ENCODE results near the gene PRRX2. TPM values are rescaled to one million over a fixed set of nuclear protein-coding genes. Genes with fewer than 3 reads are reported as not detected.

PRRX2 gene
- total and polyA plus RNA-seq, 2 of the 13 experiments (the other 11 are each of a cell fraction or from before 2014, with no cell fraction given) = 0.05 TPM; not detected in 1

DNA sequence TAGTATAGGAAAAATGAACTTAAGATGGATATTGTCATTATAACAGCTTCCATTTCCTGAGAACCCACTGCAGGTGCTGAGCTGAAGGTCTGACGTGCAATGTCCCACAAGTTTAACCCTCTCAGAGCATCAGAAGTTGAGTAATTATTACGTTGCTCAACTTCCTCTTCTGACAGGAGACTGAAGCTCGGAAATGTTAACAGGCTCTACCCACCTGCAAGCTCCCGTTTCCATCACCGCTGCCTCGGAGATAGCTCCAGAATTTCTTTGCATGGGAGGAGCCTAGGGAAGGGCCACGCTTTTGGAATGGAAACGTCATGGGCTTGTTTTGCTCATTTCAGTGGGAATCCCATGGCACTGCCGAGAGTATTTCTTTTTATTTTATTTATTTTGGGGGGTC is 40.5 kb upstream of the PRRX2 start (continued):
- TF ChIP-seq, protein P1, sequence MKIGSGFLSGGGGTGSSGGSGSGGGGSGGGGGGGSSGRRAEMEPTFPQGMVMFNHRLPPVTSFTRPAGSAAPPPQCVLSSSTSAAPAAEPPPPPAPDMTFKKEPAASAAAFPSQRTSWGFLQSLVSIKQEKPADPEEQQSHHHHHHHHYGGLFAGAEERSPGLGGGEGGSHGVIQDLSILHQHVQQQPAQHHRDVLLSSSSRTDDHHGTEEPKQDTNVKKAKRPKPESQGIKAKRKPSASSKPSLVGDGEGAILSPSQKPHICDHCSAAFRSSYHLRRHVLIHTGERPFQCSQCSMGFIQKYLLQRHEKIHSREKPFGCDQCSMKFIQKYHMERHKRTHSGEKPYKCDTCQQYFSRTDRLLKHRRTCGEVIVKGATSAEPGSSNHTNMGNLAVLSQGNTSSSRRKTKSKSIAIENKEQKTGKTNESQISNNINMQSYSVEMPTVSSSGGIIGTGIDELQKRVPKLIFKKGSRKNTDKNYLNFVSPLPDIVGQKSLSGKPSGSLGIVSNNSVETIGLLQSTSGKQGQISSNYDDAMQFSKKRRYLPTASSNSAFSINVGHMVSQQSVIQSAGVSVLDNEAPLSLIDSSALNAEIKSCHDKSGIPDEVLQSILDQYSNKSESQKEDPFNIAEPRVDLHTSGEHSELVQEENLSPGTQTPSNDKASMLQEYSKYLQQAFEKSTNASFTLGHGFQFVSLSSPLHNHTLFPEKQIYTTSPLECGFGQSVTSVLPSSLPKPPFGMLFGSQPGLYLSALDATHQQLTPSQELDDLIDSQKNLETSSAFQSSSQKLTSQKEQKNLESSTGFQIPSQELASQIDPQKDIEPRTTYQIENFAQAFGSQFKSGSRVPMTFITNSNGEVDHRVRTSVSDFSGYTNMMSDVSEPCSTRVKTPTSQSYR (CRISPR knock-in tag; IDR thresholded peaks at IDR 0.05; ENCODE audit: borderline replicate concordance) = no peak
- TF ChIP-seq ATAD3A (CRISPR knock-in tag; IDR thresholded peaks at IDR 0.05) = no peak
- TF ChIP-seq ZNF777 (CRISPR knock-in tag; IDR thresholded peaks at IDR 0.05) = no peak
- TF ChIP-seq, protein P2, sequence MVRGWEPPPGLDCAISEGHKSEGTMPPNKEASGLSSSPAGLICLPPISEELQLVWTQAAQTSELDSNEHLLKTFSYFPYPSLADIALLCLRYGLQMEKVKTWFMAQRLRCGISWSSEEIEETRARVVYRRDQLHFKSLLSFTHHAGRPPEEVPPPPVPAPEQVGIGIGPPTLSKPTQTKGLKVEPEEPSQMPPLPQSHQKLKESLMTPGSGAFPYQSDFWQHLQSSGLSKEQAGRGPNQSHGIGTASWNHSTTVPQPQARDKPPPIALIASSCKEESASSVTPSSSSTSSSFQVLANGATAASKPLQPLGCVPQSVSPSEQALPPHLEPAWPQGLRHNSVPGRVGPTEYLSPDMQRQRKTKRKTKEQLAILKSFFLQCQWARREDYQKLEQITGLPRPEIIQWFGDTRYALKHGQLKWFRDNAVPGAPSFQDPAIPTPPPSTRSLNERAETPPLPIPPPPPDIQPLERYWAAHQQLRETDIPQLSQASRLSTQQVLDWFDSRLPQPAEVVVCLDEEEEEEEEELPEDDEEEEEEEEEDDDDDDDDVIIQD (CRISPR knock-in tag; IDR thresholded peaks at IDR 0.05; ENCODE audit: low read depth) = no peak
- TF ChIP-seq, protein P3, sequence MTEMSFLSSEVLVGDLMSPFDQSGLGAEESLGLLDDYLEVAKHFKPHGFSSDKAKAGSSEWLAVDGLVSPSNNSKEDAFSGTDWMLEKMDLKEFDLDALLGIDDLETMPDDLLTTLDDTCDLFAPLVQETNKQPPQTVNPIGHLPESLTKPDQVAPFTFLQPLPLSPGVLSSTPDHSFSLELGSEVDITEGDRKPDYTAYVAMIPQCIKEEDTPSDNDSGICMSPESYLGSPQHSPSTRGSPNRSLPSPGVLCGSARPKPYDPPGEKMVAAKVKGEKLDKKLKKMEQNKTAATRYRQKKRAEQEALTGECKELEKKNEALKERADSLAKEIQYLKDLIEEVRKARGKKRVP (CRISPR knock-in tag; IDR thresholded peaks at IDR 0.05) = no peak
- peak; percentile 51 for TF ChIP-seq CREB1 (IDR thresholded peaks at IDR 0.05)
- peak; percentile 54; the same call in 1 of the 2 replicates for TF ChIP-seq CREB1 (CRISPR knock-in tag; IDR thresholded peaks at IDR 0.05)
- no peak for TF ChIP-seq KDM2A (CRISPR knock-in tag; IDR thresholded peaks at IDR 0.05; ENCODE audit: borderline replicate concordance, low read depth)
- TF ChIP-seq IRF2 (CRISPR knock-in tag; IDR thresholded peaks at IDR 0.05) = no peak
- TF ChIP-seq, protein P4, sequence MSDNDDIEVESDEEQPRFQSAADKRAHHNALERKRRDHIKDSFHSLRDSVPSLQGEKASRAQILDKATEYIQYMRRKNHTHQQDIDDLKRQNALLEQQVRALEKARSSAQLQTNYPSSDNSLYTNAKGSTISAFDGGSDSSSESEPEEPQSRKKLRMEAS (IDR thresholded peaks at IDR 0.05) = peak; percentile 22; the same call in 1 of the 2 replicates
- TF ChIP-seq SOX5 (CRISPR knock-in tag; IDR thresholded peaks at IDR 0.05; ENCODE audit: borderline replicate concordance) = peak; percentile 8; the same call in 1 of the 2 replicates
- no peak for TF ChIP-seq MED8 (CRISPR knock-in tag; IDR thresholded peaks at IDR 0.05; ENCODE audit: insufficient replicate concordance)
- TF ChIP-seq ZBTB3 (CRISPR knock-in tag; IDR thresholded peaks at IDR 0.05; ENCODE audit: borderline replicate concordance, low read depth) = no peak
- peak; percentile 96 for TF ChIP-seq ZNF652 (CRISPR knock-in tag; IDR thresholded peaks at IDR 0.05; ENCODE audit: borderline replicate concordance, low read depth)
- TF ChIP-seq ATF1 (CRISPR knock-in tag; IDR thresholded peaks at IDR 0.05) = peak; percentile 52; the same call in 1 of the 2 replicates
- TF ChIP-seq ZNF7 (CRISPR knock-in tag; IDR thresholded peaks at IDR 0.05) = no peak
- no peak for TF ChIP-seq ZNF547 (CRISPR knock-in tag; IDR thresholded peaks at IDR 0.05)
- TF ChIP-seq, protein P5, sequence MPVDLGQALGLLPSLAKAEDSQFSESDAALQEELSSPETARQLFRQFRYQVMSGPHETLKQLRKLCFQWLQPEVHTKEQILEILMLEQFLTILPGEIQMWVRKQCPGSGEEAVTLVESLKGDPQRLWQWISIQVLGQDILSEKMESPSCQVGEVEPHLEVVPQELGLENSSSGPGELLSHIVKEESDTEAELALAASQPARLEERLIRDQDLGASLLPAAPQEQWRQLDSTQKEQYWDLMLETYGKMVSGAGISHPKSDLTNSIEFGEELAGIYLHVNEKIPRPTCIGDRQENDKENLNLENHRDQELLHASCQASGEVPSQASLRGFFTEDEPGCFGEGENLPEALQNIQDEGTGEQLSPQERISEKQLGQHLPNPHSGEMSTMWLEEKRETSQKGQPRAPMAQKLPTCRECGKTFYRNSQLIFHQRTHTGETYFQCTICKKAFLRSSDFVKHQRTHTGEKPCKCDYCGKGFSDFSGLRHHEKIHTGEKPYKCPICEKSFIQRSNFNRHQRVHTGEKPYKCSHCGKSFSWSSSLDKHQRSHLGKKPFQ (CRISPR knock-in tag; IDR thresholded peaks at IDR 0.05; ENCODE audit: insufficient replicate concordance) = peak; percentile 42
- TF ChIP-seq, protein P6, sequence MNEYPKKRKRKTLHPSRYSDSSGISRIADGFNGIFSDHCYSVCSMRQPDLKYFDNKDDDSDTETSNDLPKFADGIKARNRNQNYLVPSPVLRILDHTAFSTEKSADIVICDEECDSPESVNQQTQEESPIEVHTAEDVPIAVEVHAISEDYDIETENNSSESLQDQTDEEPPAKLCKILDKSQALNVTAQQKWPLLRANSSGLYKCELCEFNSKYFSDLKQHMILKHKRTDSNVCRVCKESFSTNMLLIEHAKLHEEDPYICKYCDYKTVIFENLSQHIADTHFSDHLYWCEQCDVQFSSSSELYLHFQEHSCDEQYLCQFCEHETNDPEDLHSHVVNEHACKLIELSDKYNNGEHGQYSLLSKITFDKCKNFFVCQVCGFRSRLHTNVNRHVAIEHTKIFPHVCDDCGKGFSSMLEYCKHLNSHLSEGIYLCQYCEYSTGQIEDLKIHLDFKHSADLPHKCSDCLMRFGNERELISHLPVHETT (CRISPR knock-in tag; conservative IDR thresholded peaks at IDR 0.05) = no peak
- no peak for TF ChIP-seq MEF2D (CRISPR knock-in tag; IDR thresholded peaks at IDR 0.05)
- TF ChIP-seq DPF2 (CRISPR knock-in tag; IDR thresholded peaks at IDR 0.05; ENCODE audit: borderline replicate concordance, low read depth) = no peak
- no peak for TF ChIP-seq NFKBIZ (CRISPR knock-in tag; IDR thresholded peaks at IDR 0.05)
- no peak for TF ChIP-seq ZNF251 (CRISPR knock-in tag; IDR thresholded peaks at IDR 0.05)

Data from HepG2 (cell line).